Large intestine (tissue), 3 donors: ENCODE data around the gene SNAI3. TPM values are rescaled to one million over a fixed set of nuclear protein-coding genes. Genes with fewer than 3 reads are reported as not detected.

Experiments used
- DNase-seq, 2 donors: peaks; one replicate each; pipeline versions ENCODE4 v3.0.0 to v3.0.0-alpha.2; 2013
- H3K27ac ChIP-seq: one replicate; pipeline ENCODE4 v1.5.1; 2013; ENCODE audit warnings: low read length
- H3K27me3 ChIP-seq: 2 replicates; pipeline ENCODE4 v1.6.1; 2013; ENCODE audit warnings: low read length; ENCODE audit not compliant: control insufficient read depth, insufficient read depth
- H3K36me3 ChIP-seq: 2 replicates; pipeline ENCODE4 v1.6.1; 2013; ENCODE audit warnings: low read length; ENCODE audit not compliant: control insufficient read depth, insufficient read depth
- H3K4me1 ChIP-seq: one replicate; pipeline ENCODE4 v1.6.1; 2013; ENCODE audit warnings: low read length; ENCODE audit not compliant: control insufficient read depth, insufficient read depth
- H3K4me3 ChIP-seq: one replicate; pipeline ENCODE4 v1.5.1; 2013; ENCODE audit warnings: low read length
- H3K9me3 ChIP-seq: one replicate; pipeline ENCODE4 v1.6.1; 2013; ENCODE audit warnings: mild to moderate bottlenecking, low read depth, low read length, moderate library complexity; ENCODE audit not compliant: control insufficient read depth
- whole genome bisulfite sequencing: methylation state at CpG from one replicate; pipeline ENCODE4 v1.1.5; 2013; ENCODE audit warnings: low lambda C conversion rate; ENCODE audit not compliant: insufficient coverage; 5-methylcytosine and 5-hydroxymethylcytosine counted together
- polyA plus RNA-seq: library from polyadenylated mRNA; unstranded; fragments of 120-200 nt; gene quantifications from one replicate; pipeline ENCODE4 v1.2.1, GENCODE V29; 2013

SNAI3 gene
- polyA plus RNA-seq, 1 donor = 1.1 TPM

- H3K9me3 ChIP-seq = peaks cover 7% of the 10 kb centered on the region
- no peak for DNase-seq
- no peak overlapping the region for H3K27ac ChIP-seq
- WGBS = no CpG with 5 or more reads among the region's 61 CpGs
- no peaks in the 10 kb centered on the region for H3K27me3 ChIP-seq
- H3K36me3 ChIP-seq = peaks cover 87% of the 10 kb centered on the region
- no peak overlapping the region for H3K4me3 ChIP-seq
- H3K4me1 ChIP-seq = no peaks in the 10 kb centered on the region
Observed at GRCh38 chr16:88721815-88722755, 35.8 kb upstream of the SNAI3 start.

GRCh38 chr16:88721236-88721635 is 34.9 kb upstream of the SNAI3 start:
- Histone ChIP-seq H3K27me3 (no peaks in the 10 kb centered on the region), H3K9me3 (peaks cover 7% of the 10 kb centered on the region), H3K27ac (no peak overlapping the region), H3K4me3 (no peak overlapping the region), H3K36me3 (peaks cover 88% of the 10 kb centered on the region), H3K4me1 (no peaks in the 10 kb centered on the region)
- WGBS = no CpG with 5 or more reads among the region's 17 CpGs
- no peak for DNase-seq

GRCh38 chr16:88720396-88720970 is 34.2 kb upstream of the SNAI3 start:
- peaks cover 88% of the 10 kb centered on the region for H3K36me3 ChIP-seq
- peaks cover 7% of the 10 kb centered on the region for H3K9me3 ChIP-seq
- no peaks in the 10 kb centered on the region for H3K27me3 ChIP-seq
- H3K4me3 ChIP-seq = no peak overlapping the region
- no CpG with 5 or more reads among the region's 23 CpGs for WGBS
- H3K4me1 ChIP-seq = no peaks in the 10 kb centered on the region
- no peak overlapping the region for H3K27ac ChIP-seq
- no peak for DNase-seq

GRCh38 chr16:88719933-88720296 is 33.6 kb upstream of the SNAI3 start:
- Histone ChIP-seq H3K4me3 (no peak overlapping the region), H3K4me1 (no peaks in the 10 kb centered on the region), H3K27ac (no peak overlapping the region), H3K9me3 (peaks cover 7% of the 10 kb centered on the region), H3K27me3 (no peaks in the 10 kb centered on the region), H3K36me3 (peaks cover 88% of the 10 kb centered on the region)
- no CpG with 5 or more reads among the region's 19 CpGs for WGBS
- no peak for DNase-seq

GRCh38 chr16:88719267-88719932 is 33.1 kb upstream of the SNAI3 start:
- no peak overlapping the region for H3K27ac ChIP-seq
- H3K9me3 ChIP-seq = peaks cover 7% of the 10 kb centered on the region
- WGBS = no CpG with 5 or more reads among the region's 29 CpGs
- H3K36me3 ChIP-seq = peaks cover 90% of the 10 kb centered on the region
- H3K27me3 ChIP-seq = no peaks in the 10 kb centered on the region
- DNase-seq = no peak
- H3K4me3 ChIP-seq = no peak overlapping the region
- H3K4me1 ChIP-seq = no peaks in the 10 kb centered on the region

GRCh38 chr16:88718178-88718577 is 31.9 kb upstream of the SNAI3 start:
- H3K36me3 ChIP-seq = peaks cover 94% of the 10 kb centered on the region
- H3K4me3 ChIP-seq = no peak overlapping the region
- no peak for DNase-seq
- WGBS = 73% methylated on average over 2 of the region's 11 CpGs
- H3K9me3 ChIP-seq = peaks cover 7% of the 10 kb centered on the region
- no peak overlapping the region for H3K27ac ChIP-seq
- H3K27me3 ChIP-seq = no peaks in the 10 kb centered on the region
- no peaks in the 10 kb centered on the region for H3K4me1 ChIP-seq

- no peak for DNase-seq
- no peak overlapping the region for H3K27ac ChIP-seq
- no peaks in the 10 kb centered on the region for H3K9me3 ChIP-seq
- no peaks in the 10 kb centered on the region for H3K4me1 ChIP-seq
- H3K27me3 ChIP-seq = no peaks in the 10 kb centered on the region
- no CpG with 5 or more reads among the region's 21 CpGs for WGBS
- peaks cover 80% of the 10 kb centered on the region for H3K36me3 ChIP-seq
- no peak overlapping the region for H3K4me3 ChIP-seq
Observed at GRCh38 chr16:88716601-88717001, 30.3 kb upstream of the SNAI3 start.

GRCh38 chr16:88716201-88716600 is 29.9 kb upstream of the SNAI3 start:
- no CpG with 5 or more reads among the region's 15 CpGs for WGBS
- H3K9me3 ChIP-seq = no peaks in the 10 kb centered on the region
- H3K4me1 ChIP-seq = no peaks in the 10 kb centered on the region
- H3K4me3 ChIP-seq = no peak overlapping the region
- H3K27me3 ChIP-seq = no peaks in the 10 kb centered on the region
- no peak overlapping the region for H3K27ac ChIP-seq
- H3K36me3 ChIP-seq = peaks cover 77% of the 10 kb centered on the region
- DNase-seq = no peak

- WGBS = no CpG with 5 or more reads among the region's 57 CpGs
Observed at GRCh38 chr16:88715312-88716190, 29.2 kb upstream of the SNAI3 start.

More at GRCh38 chr16:88715312-88716190, 29.2 kb upstream of the SNAI3 start:
- DNase-seq = no peak
- H3K9me3 ChIP-seq = no peaks in the 10 kb centered on the region
- no peak overlapping the region for H3K4me3 ChIP-seq
- H3K4me1 ChIP-seq = no peaks in the 10 kb centered on the region
- H3K27me3 ChIP-seq = no peaks in the 10 kb centered on the region
- H3K27ac ChIP-seq = no peak overlapping the region
- peaks cover 70% of the 10 kb centered on the region for H3K36me3 ChIP-seq
